Dedifferentiated amniotic fluid mesenchymal stem cell (primary cell): ENCODE results near the gene DAPL1.

Source experiments
- DNase-seq: peaks from one replicate; pipeline ENCODE4 v3.0.0-alpha.2; 2016; ENCODE audit errors: extremely low spot score

DAPL1 gene

DNA sequence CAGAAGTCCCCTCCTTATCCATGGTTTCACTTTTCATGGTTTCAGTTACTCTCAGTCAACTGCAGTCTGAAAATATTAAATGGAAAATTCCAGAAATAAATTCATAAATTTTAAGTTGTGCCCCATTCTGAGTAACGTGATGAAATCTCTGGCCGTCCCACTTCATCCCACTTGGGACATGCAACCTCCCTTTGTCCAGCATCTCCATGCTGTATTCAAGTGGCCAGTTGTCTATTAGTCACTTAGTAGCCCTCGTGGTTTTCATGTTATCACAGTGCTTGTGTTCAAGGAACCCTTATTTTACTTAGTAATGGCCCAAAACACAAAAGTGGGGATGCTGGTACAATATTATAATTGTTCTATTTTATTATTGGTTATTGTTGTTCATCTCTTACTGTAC is 18.0 kb upstream of the DAPL1 start:
- DNase-seq = no peak

DNA sequence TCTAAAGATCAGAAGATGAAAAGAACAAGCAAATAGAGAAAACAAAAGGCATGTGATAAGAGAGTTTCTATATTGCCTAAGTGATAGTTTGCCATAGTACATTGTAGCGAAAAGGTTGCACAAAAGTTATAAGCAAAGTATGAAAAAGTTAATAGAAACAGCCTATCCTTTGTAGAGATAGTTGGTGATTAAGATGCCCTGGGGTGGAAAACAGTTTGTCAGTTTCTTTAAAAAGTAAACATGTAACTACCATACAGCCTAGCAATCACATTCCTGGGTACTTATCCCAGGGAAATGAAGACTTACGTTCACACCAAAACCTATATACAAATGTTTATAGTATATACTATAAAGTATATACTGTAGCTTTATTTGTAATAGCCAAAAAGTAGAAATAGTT is 16.9 kb upstream of the DAPL1 start:
- DNase-seq = no peak

DNA sequence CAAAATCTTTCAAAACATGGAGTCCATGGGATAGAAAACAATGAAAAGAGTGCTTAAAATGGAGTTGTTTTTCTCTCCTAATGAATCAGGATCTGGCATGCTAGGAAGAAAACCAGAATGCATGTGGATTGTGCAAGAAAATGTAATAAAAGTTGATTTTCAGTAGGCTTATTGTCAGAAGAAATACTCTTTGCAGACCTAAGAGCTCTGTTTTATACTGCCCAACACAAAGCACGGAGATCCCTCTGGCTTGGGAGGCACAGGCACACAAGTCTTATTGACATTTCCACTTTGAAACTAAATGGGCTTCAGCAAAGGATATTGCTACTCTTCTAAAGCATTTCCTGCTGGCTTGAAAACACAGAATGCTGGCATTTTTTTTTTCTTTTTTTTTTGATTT is 15.5 kb upstream of the DAPL1 start:
- peak; percentile 17 for DNase-seq

- DNase-seq = peak; percentile 88
Measured at GRCh38 chr2:158781353-158781961, 13.7 kb upstream of the DAPL1 start.

- no peak for DNase-seq
Measured at GRCh38 chr2:158782136-158782535, 13.0 kb upstream of the DAPL1 start.

- DNase-seq = no peak
Measured at GRCh38 chr2:158782616-158783015, 12.5 kb upstream of the DAPL1 start.

GRCh38 chr2:158783923-158784322 is 11.2 kb upstream of the DAPL1 start:
- DNase-seq = no peak

GRCh38 chr2:158786897-158787296 is 8.2 kb upstream of the DAPL1 start:
- no peak for DNase-seq

GRCh38 chr2:158788951-158789350 is 6.2 kb upstream of the DAPL1 start:
- DNase-seq = no peak

GRCh38 chr2:158796652-158797051 is 1.5 kb downstream of the DAPL1 start:
- DNase-seq = no peak

DNA sequence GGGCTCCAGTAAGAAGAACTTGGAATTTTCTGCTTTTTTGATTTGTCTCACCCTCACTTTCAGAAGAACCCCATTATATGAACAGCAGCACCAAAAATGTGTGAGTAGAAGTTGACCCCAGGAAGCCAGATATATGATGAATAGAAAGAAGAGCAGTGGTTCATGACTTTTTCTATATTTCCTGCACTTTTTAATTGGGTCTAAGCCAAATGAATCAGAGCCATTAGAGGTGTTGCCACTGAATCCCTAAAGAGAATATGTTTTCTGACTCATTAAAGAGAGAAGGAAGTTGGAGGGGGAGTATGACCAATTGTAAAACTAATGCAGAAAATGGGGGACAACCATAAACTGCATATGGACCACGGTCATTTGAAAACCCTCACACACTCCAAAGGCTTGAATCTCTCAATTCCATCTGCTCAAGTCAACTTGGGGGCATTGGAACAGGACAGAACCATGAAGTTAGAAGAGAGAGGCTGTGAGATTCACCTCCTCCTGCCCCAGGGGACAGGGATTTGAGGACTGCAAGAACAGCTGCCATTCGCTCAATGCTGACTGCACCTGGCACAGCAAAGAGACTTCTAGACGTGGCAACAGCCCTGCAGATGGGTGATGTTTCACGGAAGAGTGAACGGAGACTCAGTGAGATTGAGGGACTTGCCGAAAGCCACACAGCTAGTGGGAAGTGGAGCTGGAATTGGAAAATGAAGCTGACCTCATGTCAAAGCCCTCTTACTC is 3.0 kb downstream of the DAPL1 start:
- no peak for DNase-seq

- DNase-seq = no peak
Measured at GRCh38 chr2:158799181-158799580, 4.1 kb downstream of the DAPL1 start.

DNA sequence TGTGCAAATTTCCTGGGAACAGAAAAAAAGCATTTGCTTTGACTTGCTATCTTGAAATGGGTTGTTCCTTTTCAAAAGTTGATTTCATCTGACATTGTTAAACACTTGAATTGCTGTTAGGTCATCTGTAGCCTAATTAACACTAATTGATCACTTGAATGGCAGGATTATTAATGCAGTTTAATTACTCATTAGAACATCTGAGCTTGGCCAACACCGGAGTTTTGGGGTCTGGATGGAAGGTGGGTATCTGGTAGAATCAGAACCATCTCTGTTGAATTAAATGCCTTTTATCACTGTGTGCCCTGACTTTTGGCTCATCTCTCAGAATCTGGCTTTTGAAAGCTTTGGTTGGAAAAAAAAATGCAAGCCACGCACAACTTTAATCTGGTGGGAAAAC is 8.4 kb downstream of the DAPL1 start:
- no peak for DNase-seq

- no peak for DNase-seq
Measured at GRCh38 chr2:158805255-158805654, 10.1 kb downstream of the DAPL1 start.

DNA sequence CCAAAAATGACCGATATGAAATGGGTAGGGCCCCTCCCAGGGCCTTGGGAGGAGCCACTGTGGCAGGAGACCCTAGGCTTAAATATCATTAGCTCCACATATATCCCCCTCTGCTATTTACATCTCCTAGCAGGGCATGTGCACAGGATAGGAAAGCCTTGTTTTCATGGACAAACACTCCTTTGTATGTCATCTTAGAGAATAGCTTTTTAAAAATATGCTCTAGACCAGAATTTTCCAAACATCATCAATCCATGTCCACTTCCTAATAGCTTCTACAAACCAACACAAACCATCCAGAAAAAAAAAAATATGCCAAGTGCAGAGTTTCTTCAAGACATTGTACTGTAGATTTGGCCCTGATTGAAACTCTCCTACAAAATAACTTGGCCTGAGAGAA is 10.8 kb downstream of the DAPL1 start:
- DNase-seq = no peak

- no peak for DNase-seq
Measured at GRCh38 chr2:158806941-158807340, 11.8 kb downstream of the DAPL1 start.

DNA sequence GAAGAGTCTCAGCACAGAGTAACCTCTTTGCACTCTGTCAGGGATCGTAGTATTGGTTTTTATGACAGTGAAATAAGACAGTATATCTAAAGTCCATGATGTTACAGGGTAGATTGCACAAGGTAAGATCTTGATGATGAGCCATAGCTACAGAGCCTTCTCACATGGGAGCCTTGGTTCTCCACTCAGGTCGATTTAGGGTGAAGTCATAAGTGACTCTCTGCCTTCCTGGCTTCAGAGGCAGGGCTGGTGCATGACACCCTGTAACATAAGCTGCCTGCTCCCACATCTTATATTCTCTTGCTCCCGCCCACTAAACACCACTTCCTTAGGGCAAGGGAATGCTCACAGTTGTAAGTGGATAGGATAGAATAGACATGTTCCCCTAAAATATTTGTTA is 13.3 kb downstream of the DAPL1 start:
- DNase-seq = no peak

DNA sequence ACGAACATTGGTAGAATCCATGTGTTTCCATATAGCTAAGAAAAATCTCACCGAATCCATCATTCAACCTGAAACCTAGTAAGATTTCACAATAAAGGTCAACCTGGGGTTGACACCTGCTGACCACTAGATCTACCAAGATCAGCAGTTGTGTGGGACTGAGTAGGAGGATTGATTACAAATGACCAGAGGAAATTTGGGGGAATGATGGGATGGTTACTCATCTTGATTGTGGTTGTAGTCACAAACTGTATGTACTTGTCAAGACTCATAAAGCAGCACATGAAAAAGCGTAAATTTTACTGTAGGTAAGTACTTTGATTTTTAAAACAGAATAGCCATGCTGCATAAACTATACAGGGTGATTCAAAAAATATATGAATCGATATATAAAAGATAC is 14.7 kb downstream of the DAPL1 start:
- DNase-seq = no peak

DNA sequence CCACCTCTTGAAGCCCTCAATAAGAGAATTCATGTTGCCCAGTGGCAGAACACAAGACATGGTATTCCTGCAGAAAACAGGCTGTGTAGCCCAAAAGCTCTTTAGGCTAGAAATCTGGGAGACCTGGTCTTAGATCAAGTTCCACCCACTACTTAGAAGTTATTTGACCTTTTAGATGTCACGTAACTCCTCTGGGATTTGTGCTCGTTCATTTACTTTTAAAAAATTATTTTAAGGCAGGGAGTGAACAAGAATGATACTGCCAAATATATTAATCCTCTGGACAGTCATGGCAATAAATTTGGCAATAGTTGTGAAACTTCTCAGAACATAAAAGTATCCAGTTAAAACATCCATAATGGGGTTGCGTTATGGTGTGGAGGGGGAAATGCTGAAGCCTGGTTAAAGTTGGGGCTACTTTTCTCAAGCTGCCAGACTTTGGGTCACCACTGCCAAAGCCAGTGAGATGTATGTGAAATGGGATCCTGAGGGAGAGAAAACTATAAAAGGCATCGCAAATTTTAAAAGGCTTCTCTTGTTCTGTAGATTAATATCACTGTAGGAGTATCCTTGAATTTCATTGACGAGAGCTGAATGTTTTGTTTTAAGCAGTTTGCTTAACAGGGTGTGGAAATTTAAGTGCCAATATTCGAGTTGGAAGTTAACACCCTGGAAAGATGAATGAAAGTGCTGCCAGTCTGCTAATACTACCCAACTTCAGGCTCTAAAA is 15.8 kb downstream of the DAPL1 start:
- DNase-seq = no peak

DNA sequence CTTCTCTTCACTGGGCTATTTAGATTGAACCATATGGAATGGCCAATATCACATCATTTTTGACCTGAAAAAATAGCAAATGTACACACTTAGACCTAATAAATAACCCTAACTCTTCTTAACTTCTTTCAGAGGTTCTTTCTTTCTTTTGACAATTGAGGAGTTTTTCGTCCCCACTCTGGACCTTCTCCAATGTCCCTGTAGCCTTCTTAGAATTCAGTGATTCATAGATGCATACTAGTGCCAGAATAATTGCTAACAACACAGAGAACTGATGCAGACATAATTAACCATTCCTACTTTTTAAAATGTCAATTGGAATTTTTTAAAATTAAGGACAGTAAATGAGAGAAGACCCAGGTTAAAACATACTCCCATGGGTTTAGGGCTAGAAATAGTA is 20.0 kb downstream of the DAPL1 start:
- no peak for DNase-seq

GRCh38 chr2:158815658-158816057 is 20.5 kb downstream of the DAPL1 start:
- DNase-seq = no peak

DNA sequence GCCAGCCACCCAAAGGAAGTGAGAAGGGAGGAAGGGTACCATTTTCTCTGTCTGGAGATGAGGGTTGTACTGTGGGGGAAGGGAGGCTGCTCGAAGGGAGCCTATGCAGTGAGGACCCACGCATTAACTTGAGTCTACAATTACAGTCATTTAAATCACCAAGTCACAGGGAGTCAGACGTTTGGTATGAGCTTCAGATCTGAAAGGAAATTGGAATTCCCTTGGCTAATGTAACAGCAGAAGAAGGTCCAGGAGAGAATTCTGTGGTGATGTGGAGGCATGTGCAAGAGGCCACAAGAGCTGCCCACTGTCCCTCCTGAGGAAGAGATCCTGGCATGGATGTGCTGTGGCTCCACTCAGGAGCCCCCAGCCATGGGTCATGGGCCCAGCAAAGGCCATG is 22.5 kb downstream of the DAPL1 start:
- DNase-seq = peak; percentile 65

DNA sequence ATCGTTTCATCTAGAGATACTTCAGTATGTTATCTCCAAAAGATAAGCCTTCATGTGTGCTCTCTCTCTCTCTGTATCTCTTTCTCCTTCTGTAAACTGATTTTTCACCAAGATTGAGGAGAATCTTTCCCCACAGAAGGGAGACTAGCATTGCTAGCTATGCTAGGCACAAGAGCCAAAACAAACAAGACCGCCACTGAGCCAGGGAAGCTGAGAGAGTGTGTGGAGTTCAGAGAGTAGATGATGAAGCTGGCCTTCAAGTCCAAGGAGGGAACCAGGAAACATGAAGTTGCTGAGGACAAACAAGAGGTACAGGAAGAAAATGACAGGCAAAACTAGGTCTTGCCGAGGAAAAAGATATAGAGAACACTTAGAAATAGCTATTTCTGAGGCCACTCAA is 23.4 kb downstream of the DAPL1 start:
- no peak for DNase-seq
